ENCODE measurements around the gene HLA-DMB. TPM values are rescaled to one million over a fixed set of nuclear protein-coding genes. Genes with fewer than 3 reads are reported as not detected.
"Not testable (repeated sequence)": the region's sequence is repeated elsewhere in the genome, so short reads cannot be mapped to it uniquely, and the experiment has no call there.

The HLA-DMB gene
- total RNA-seq, 2 donors from 2014 or later = 8.0 to 19.2 TPM

DNA sequence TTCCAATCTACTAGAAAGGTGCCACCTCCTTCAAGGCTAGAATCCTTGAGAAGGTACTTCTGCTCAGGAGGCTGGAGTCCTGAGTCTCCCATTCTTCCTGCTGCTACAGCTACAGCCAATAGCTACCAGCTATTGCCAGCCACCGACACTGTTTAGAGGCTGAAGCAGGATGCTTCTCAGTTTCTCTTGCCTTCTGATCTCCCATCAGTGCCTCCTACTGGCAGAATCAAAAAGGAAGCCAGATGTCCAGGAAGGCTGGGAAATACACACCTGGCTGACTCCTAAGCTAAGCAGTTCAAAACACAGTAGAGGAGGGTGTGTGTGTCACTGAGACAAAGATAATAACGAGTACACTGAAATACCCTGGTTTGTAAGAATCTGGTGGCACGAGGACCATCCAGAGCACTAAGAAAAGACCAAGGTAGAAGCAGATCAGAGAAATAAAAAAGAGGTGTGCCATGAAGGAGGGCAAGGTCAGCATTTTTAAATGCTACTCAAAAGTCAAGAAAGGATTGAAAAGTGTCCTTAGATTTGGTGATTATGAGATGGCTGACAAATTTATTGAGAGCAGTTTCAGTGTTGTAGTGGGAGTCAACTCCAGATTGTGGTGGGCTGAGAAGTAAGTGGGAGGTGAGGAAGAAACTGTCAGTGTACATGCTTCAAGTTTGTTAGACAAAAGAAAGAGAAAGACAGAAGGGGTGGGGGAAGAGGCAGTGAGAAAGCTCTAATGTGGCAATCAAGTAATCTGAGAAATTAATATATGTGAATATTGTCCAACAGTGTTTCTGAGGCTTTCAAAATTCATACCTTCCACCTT, 14.4 kb upstream of the HLA-DMB start:
- intact Hi-C loops (cut with DNase I) = no loop called here
- DNase-seq (ENCODE audit: low spot score) = no peak

DNA sequence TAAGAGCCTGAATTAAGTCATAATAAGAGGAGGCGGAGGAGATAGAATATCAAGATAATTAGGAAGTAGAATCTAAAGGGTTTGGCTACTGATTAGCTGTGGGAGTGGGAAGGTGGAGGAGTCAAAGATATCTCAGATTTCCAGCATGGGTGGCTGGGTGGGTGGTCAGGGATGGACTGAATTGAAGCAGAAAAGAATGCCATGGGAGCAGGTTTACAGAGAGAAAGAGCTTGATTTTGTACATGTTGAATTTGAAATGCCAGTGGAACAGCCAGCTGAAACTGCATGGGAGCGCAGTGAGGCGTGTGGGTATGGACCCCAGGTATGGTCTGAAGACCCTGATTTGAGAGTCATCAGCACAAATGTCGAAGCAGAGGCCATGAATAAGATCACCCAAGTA, 13.4 kb upstream of the HLA-DMB start:
- intact Hi-C loops (cut with DNase I) = no loop called here

DNA sequence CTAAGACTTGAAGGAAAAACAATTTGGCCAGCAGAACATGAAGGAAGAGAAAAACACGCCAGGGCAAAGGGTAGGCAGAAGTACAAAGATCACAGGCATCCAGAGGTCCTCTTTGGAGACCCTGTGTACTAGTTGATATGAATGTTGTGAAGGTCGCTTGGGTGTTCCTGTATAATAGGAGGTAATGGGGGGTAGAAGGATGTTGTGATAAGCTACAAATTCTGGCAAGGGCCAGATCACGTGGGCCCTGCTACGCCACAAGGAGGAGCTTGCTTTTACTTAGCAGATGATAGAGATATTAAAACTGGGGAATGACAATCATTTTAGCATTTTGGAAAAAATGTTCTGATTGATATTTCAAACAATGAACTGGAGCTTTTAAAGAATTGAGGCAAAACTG, 12.9 kb upstream of the HLA-DMB start:
- intact Hi-C loops (cut with DNase I) = no loop called here
- DNase-seq (ENCODE audit: low spot score) = no peak

More for the DNA sequence above, 13.4 kb upstream of the HLA-DMB start:
- DNase-seq (ENCODE audit: low spot score) = no peak

DNA sequence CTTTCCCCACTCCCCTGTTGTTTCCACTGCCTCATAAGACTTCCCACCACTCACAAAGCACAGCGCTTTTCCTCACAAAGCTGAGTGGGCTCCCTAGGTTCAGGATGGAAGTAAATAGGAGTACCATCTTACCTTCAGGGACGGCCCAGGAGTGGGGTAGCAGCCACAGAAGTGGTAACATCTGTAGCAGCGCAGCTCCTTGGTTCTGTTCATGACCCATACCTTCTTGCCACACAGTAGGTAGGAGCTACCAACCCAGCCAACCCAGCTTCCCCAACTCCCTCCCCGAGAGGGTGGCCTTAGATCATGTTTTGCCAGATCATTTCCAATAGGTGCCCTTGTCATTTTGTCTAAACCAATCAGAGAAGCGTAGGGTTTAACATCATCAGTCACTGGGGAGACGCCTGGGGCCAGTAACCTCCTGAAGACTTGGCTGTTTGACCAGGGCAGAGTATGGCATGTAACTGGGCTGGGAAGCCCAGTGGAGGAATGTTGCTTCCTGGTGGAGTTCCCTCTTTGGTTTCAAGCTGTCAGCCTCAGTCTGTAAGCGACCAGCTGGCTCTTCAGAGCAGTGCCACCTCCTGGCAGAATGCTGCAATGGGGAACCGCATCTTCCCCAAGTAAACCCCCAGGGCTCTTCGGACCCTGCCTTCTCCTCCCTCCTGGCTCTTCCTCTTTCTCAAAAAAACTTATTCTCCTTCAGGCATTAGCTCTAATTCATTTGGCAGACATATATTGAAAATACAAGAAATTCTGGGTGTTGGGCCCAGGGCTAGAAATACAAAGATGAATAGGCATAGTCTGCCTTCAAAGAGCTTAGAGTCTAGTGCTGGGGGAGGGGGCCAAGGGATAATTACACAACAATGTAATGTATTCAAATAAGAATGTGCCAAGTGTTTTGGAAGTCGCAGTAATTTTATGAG, 12.2 kb upstream of the HLA-DMB start, which contains the start of gene HLA-DMA:
Gene HLA-DMA (minus strand): TSS at position 281 of the 923 bp plus-strand sequence. CDS start 61 bp downstream, at position 220.
- DNase-seq (ENCODE audit: low spot score) = peak; percentile 95
- intact Hi-C loops (cut with DNase I) = no loop called here

DNA sequence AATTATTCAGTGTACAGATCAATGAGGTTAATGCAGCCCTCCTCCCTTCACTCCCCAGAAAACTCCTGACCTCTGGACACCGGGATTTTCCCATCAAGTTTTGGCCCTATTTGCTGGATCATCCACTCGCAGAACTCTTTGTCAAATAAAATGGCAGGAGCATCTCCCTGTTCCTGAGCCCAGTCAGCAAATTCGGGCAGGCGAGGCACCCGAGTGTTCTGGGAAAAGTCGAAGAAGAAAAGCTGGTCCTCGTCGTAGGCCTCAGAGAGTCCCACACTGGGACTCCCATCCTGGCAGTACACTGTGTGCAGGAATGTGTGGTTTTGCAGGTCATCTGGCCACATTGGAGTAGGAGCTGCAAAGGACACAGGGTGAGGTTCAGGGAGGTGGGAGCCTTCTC, 9.6 kb upstream of the HLA-DMB start:
- no peak for DNase-seq (ENCODE audit: low spot score)
- intact Hi-C loops (cut with DNase I) = no loop called here

DNA sequence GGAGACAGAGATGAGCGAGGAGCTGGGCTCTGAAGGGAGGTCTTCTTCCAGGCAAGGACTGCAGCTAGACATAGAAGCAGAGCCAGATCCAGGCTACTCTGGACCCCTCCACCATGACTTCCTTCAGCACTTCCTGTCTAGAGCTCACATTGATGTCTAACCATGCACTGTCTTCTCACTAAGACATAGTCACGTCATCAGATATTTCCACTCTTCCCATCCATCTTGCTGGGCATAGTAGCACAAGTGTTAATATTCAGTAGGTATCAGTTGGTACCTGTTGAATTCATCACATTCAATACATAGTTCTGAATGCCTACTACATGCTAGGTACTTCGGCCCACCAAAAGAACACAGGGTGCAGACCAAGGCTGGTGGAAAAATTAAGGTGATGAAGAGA, 9.2 kb upstream of the HLA-DMB start:
- no peak for DNase-seq (ENCODE audit: low spot score)
- intact Hi-C loops (cut with DNase I) = no loop called here

DNA sequence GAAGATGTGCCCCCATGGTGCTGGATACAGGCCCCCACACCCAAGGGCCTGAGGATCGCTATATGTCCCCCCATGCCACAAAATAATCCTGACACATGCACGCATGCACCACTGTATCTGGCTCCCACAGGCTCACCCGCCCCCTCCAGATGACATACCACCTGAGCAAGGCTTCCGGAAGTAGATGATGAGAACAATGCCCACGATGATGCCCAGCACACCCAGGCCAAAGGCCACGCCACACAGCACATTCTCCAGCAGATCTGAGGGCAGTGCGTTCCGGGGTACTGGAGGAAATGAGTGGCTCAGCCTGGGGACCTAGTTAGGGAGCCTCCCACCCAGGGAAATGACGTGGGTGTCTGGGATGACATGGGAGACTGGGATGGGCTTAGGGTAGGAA, 8.3 kb upstream of the HLA-DMB start:
- intact Hi-C loops (cut with DNase I) = no loop called here
- DNase-seq (ENCODE audit: low spot score) = no peak

DNA sequence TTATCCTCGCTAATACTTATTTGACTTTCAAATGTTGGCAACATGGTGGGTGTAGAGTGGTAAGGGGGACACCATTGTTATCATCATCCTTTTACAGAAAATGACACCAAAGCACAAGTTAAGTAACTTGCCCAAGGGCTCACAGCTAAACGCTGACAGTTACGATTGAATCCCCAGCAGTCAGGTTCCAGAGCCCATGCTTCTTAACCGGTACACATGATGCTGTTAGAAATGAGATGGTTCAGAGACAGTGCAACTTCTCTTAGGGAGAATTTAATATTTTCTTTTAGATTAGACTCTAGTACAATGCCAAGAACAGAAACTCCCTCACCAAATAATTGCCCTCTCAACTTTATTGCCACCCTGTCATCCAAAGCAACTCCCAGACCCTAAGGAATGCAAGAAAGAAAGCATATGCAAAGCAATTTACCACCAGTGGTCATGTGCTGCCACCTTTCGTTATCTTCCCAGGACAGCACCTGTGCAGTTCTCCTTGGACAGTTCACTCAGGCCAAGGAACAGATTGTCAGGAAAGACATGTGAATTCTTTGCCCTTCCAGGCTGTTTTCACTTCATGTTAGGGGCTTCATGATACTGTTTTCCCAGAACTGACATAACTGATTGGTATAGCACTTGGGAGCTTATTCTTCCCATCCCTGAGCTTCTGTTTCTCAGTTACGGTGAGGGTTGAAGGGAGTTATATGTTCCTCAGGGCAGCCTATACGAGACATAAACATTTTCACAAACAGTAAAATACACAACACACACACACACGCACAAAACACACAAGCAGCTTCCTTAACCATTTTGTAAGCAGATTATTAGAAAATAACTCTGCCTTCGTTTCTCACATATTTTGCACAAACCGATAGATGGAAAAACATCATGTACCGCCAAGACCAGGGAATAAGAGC, 7.0 kb upstream of the HLA-DMB start:
- DNase-seq (ENCODE audit: low spot score) = no peak
- intact Hi-C loops (cut with DNase I) = no loop called here

DNA sequence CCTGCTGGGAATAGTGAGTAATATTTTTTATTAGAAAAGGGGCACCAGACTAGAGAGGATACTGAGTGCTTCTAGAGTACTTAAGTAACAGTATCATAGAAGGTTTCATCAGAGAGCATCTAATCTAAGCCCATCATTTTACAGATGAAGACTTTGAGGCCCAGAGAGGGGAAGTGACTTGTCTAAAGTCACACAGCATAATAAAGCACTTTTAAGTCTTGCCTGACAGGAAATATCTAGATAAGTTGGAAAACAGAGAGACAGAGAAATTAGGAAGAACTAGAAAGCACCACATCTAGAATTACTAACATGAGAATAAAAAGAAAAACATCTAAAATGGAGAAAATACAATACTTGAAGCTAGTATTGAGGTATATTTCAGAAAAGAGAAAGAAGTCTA, 6.1 kb upstream of the HLA-DMB start:
- DNase-seq (ENCODE audit: low spot score) = no peak
- intact Hi-C loops (cut with DNase I) = no loop called here

DNA sequence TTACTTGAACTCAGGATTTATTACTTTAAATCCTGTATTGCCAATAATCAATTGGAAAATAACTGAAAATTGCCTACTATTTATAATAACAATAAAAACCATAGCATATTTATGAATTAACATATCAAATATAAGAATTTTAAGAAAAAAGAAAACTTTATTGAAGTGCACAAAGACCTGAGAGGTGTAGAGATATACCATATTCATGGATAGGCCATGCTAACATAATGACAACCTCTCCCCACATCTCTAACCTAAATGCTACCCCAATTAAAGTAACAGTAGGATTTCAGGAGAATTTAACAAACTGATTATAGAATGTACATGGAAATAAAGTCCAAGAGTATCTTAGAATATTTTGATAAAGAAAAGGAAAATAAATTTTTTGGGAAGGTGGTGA, 5.1 kb upstream of the HLA-DMB start:
- intact Hi-C loops (cut with DNase I) = no loop called here
- DNase-seq (ENCODE audit: low spot score) = no peak

DNA sequence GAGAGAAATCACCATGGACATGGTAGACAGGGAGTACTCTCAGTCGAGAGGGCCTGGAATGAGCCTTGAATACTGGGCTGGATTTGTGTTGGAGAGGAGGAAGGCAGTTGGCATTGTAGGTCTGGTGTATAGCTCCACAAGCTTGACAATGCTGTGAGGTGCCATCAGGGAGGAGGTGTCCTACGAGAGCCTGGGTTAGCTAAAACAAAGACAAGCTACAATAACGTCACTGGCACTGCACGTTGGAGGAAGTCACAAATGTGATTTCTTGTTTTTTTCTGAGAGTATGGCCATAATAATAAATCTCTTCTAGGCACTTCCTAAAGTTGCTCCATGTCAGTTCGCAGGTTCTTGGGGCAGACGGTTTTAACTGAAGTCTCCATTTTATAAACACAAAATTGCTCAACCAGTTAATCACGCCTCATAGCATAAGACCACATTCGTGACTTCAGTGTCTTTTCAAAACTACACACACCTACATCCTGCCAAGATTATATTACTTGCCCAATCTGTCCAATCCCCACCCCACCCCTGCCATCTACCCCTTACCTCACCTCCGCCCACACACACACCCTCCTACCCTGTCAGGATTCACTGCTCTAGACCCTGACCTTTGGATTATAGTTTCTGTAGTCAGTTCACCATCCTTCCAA, 4.4 kb upstream of the HLA-DMB start:
- intact Hi-C loops (cut with DNase I) = no loop called here
- DNase-seq (ENCODE audit: low spot score) = no peak

DNA sequence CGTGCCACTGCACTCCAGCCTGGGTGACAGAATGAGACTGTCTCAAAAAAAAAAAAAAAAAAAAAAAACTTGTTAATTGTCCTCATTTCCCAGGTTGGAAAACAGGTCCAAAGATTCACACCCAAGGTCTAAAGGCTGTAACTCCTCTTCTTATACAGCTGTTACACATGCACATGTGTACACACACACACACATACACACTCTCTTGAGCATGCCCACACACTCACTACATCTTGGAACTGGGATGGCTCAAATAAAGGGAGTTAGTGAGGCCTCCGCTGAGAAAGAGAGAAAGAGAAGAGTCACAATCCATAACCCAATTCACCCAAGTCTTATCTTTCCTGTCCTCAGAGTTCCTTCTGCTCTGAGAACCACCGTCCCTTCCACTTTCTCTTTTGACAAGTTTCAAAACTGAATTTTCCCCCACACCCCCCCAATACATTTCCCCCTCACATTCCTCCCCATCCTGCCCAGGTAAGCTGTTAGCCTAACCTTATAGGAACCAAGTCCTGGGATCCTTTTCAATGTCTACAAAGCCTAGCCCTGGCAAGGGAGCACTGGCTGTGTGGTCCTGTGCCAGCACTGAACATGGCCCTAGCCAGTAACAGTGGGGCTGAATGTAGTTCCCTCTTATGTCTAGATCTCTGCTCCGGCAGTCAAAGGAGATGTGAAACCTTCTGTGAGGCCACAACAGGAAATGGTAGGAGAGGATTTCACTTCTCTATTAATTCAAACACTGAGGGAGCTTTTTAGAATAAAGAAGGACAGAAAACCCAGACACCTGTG, 3.2 kb upstream of the HLA-DMB start:
- intact Hi-C loops (cut with DNase I) = no loop called here
- DNase-seq (ENCODE audit: low spot score) = no peak

DNA sequence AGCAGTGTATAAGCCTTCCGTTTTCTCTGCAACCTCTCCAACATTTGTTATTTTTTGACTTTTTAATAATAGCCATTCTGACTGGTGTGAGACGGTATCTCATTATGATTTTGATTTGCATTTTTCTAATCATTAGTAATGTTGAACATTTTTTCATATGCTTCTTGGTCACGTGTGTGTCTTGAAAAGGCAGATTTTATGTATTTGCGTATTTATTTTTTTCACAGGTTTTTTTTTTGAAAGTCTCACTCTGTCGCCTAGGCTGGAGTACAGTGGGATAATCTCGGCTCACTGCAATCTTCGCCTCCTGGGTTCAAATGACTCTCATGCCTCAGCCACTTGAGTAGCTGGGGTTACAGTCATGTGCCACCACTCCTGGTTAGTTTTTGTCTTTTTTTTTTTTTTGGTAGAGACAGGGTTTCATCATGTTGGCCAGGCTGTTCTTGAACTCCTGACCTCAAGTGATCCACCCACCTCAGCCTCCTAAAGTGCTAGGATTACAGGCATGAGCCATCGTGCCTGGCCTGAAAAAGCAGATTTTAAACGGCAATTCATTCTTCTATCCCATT, 1.8 kb upstream of the HLA-DMB start:
- intact Hi-C loops (cut with DNase I); DNase-seq (ENCODE audit: low spot score): not testable (repeated sequence)

DNA sequence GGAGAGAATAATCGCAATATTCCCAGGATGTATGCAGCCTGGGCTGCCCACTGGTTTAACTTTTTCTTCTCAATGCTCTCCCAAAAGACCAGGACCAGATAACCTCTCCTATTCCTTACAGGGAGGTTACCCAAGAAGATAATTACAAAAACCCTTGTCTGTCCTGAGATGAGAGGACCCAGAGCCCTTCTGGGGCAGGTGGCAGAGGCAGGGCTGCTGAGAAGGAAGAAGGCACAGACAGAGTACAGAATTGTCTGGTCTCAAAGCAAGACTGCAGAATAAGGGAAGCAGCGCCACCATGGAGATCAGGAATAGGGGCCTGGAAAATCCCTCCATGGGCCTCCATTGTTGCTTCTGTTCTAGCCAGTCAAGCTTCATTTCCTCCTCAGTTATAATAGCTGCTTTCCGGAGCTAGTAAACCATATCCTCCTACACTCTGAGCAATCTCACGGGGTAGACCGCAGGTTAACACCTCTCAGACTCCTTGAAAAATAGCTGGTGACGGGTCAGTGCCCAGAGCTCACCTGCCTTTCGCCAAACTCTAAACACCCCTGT, 463 bp upstream of the HLA-DMB start:
- intact Hi-C loops (cut with DNase I) = no loop called here
- DNase-seq (ENCODE audit: low spot score) = no peak

DNA sequence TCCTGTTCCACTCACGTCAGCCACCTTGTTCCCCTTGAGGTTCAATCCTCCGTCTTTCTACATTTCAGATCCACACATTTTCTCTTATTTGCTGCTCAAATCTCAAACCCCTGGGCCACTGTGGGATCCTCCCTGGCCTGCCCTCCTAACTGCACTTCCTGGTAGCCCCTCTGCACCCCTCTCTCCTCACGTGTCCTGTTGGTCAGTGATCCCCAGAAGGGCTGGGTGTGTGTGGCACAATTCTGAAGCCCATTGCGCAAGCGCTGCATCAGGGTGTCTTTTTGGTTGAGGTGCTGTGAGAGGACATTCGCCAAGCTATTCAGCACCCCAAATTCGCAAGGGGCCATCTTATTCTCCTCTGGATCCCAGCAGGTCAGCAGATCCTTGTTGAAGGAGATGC, 2.3 kb downstream of the HLA-DMB start:
- intact Hi-C loops (cut with DNase I) = loop anchor here in 1 of 2 donors (5.0 to 10.0 kb wide), 2 partner anchors 44 to 54 kb away; no protein-coding TSS in a partner anchor

DNA sequence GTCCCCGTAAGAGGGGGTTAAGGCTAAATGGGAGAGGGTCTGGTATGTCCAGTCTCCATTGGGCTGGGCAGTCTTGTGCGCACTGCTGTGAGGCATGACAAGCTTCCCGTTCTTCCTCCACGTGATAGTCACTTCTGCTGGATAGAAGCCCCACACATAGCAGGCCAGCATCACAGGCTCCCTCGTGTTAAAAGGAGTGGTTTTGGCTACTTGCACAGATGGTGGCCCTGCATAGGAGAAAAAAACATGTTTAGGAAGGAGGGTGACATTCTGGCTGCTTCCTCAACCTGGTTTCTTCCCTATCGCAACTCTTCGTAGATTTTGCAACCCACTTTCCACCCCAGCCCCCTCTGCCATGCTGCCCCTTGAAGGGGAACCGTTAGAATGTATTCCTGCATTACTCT, 3.6 kb downstream of the HLA-DMB start:
- intact Hi-C loops (cut with DNase I) = loop anchor here in 1 of 2 donors (5.0 to 10.0 kb wide), 2 partner anchors 45 to 52 kb away; no protein-coding TSS in a partner anchor
- no peak for DNase-seq (ENCODE audit: low spot score)

More for the DNA sequence above, 2.3 kb downstream of the HLA-DMB start:
- no peak for DNase-seq (ENCODE audit: low spot score)
